GM19351 (cell line): ENCODE measurements around the gene TMEM186.
"Not testable (repeated sequence)": the region's sequence is repeated elsewhere in the genome, so short reads cannot be mapped to it uniquely, and the experiment has no call there.

ENCODE experiments used
- ATAC-seq: cut with Tn5 transposase; IDR thresholded peaks from one replicate; pipeline ENCODE4 v1.9.1; 2021; ENCODE audit warnings: mild to moderate bottlenecking, moderate library complexity; ENCODE audit not compliant: unreplicated experiment

TMEM186 gene

GRCh38 chr16:8812162-8812843 is 14.9 kb upstream of the TMEM186 start:
- no peak for ATAC-seq

GRCh38 chr16:8808613-8809353 is 11.3 kb upstream of the TMEM186 start:
- ATAC-seq = no peak

- ATAC-seq = no peak
These were observed 10.6 kb upstream of the TMEM186 start for GRCh38 chr16:8808009-8808408.

GRCh38 chr16:8807189-8807588 is 9.8 kb upstream of the TMEM186 start:
- ATAC-seq = no peak

GRCh38 chr16:8806272-8806983 is 9.0 kb upstream of the TMEM186 start:
- no peak for ATAC-seq

GRCh38 chr16:8804313-8804712 is 6.9 kb upstream of the TMEM186 start:
- no peak for ATAC-seq

GRCh38 chr16:8803733-8804132 is 6.3 kb upstream of the TMEM186 start:
- not testable (repeated sequence) for ATAC-seq

- no peak for ATAC-seq
These were observed 4.3 kb upstream of the TMEM186 start for GRCh38 chr16:8801701-8802100.

GRCh38 chr16:8798535-8799157 is 1.2 kb upstream of the TMEM186 start:
- no peak for ATAC-seq

- ATAC-seq = peak; percentile 7
These were observed 712 bp upstream of the TMEM186 start for GRCh38 chr16:8798174-8798527.

GRCh38 chr16:8796469-8797363 is 723 bp downstream of the TMEM186 start:
- peak; percentile 3 for ATAC-seq

- no peak for ATAC-seq
These were observed 1.6 kb downstream of the TMEM186 start for GRCh38 chr16:8795818-8796217.

GRCh38 chr16:8795091-8795490 is 2.3 kb downstream of the TMEM186 start:
- ATAC-seq = no peak

- ATAC-seq = no peak
These were observed 8.8 kb downstream of the TMEM186 start for GRCh38 chr16:8788578-8789172.

GRCh38 chr16:8786316-8786715 is 11.1 kb downstream of the TMEM186 start:
- ATAC-seq = not testable (repeated sequence)

GRCh38 chr16:8785408-8785807 is 12.0 kb downstream of the TMEM186 start:
- ATAC-seq = no peak

- no peak for ATAC-seq
These were observed 14.8 kb downstream of the TMEM186 start for GRCh38 chr16:8782673-8783072.

- ATAC-seq = no peak
These were observed 15.6 kb downstream of the TMEM186 start for GRCh38 chr16:8781797-8782196.

- no peak for ATAC-seq
These were observed 20.2 kb downstream of the TMEM186 start for GRCh38 chr16:8777217-8777616.

GRCh38 chr16:8776129-8776584 is 21.3 kb downstream of the TMEM186 start:
- no peak for ATAC-seq
